Tibial artery (tissue), 4 donors: ENCODE data around the gene C1orf74.

Experiments
- DNase-seq, 2 donors: peaks; one replicate each; pipeline ENCODE4 v3.0.0-alpha.2; 2019
- H3K27ac ChIP-seq, 2 donors: fragments of 200-600 bp; sonication (generic) in 1 of 2; 1 replicate in 1 of 2; 2 replicates in 1 of 2; pipeline ENCODE4 v1.5.1; 2018 to 2019; ENCODE audit warnings: mild to moderate bottlenecking in 1 of 2
- H3K27me3 ChIP-seq, 2 donors: fragments of 200-600 bp; sonication (generic) in 1 of 2; one replicate each; pipeline versions ENCODE4 v1.5.1 to v1.6.0; 2016 to 2019
- H3K36me3 ChIP-seq, 3 donors: fragments of 200-600 bp; sonication (generic) in 2 of 3; one replicate each; pipeline ENCODE4 v1.5.1; 2016 to 2019; ENCODE audit warnings: mild to moderate bottlenecking in 2 of 3
- H3K4me1 ChIP-seq, 4 donors: fragments of 200-600 bp; sonication (generic) in 2 of 4; 1 replicate in 3 of 4; 2 replicates in 1 of 4; pipeline ENCODE4 v1.5.1; 2016 to 2019
- H3K4me3 ChIP-seq, 2 donors: fragments of 200-600 bp; sonication (generic) in 1 of 2; 1 replicate in 1 of 2; 2 replicates in 1 of 2; pipeline ENCODE4 v1.5.1; 2018 to 2019; ENCODE audit warnings: mild to moderate bottlenecking in 2 of 2
- H3K9me3 ChIP-seq, 3 donors: fragments of 200-600 bp; sonication (generic) in 1 of 3; one replicate each; pipeline ENCODE4 v1.5.1; 2016 to 2019
- intact Hi-C: fragments of 100-400 bp; cut with DNase I; formaldehyde crosslinking; loops from one replicate; pipeline ENCODE4 v1.15.0; 2023; ENCODE audit warnings: low total_unique reads
- TF ChIP-seq, protein P1 (sequence below), 2 experiments: fragments of 200-600 bp in 1 of 2; fragments of 450-650 bp in 1 of 2; IDR thresholded peaks; one replicate each; pipeline ENCODE4 v1.5.1; 2017 to 2019; ENCODE audit warnings: antibody characterized with exemption in 2 of 2, mild to moderate bottlenecking in 1 of 2, moderate library complexity in 1 of 2

The C1orf74 gene

DNA sequence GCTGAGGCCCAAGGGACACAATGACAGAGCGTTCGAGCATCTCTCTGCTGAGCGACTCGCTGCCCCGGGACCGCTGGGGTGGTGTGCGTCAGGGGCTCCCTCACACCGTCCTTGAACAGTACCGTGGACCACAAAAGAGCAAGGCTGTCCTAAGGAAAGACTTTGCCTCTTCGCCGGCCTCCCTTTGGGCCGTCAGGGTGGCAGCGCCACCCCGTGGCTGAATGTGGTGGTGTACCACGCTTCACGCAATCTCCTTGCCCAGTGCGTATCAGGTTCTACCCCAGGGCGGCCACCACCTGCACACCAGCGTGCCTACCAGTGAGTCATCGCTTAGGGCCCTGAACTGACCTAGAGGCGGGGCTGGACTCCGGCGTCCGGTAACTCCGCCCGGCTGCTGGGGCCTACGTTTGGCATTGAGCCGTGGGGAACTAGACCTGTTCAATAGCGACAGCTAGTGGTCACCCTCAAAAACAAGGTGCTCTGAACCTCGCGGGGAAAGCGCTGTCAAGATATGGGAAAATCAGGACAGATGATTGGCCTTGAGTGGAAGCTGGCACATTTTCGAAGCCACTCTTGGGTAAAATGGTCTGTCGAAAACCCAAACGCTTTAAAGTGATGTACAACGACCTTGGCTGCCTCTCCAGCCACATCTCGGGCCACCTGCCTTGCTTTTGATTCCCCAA, 36.6 kb downstream of the C1orf74 start:
- TF ChIP-seq, protein P1, sequence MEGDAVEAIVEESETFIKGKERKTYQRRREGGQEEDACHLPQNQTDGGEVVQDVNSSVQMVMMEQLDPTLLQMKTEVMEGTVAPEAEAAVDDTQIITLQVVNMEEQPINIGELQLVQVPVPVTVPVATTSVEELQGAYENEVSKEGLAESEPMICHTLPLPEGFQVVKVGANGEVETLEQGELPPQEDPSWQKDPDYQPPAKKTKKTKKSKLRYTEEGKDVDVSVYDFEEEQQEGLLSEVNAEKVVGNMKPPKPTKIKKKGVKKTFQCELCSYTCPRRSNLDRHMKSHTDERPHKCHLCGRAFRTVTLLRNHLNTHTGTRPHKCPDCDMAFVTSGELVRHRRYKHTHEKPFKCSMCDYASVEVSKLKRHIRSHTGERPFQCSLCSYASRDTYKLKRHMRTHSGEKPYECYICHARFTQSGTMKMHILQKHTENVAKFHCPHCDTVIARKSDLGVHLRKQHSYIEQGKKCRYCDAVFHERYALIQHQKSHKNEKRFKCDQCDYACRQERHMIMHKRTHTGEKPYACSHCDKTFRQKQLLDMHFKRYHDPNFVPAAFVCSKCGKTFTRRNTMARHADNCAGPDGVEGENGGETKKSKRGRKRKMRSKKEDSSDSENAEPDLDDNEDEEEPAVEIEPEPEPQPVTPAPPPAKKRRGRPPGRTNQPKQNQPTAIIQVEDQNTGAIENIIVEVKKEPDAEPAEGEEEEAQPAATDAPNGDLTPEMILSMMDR (IDR thresholded peaks at IDR 0.05) = peak; percentile 84 to 93
- Histone ChIP-seq H3K27ac (peak overlapping the region in 1 of 2 donors; percentile 0), H3K36me3 (no peaks in the 10 kb centered on the region), H3K9me3 (no peaks in the 10 kb centered on the region), H3K4me3 (peak overlapping the region; percentile 25 to 44), H3K27me3 (no peaks in the 10 kb centered on the region), H3K4me1 (peaks cover 0 to 13% (median 8%) of the 10 kb centered on the region in 4 donors)
- intact Hi-C loops = loop anchor here (10.0 kb wide), 1 partner anchor 173 kb away; no protein-coding TSS in a partner anchor
- DNase-seq = peak; percentile 88 to 92

DNA sequence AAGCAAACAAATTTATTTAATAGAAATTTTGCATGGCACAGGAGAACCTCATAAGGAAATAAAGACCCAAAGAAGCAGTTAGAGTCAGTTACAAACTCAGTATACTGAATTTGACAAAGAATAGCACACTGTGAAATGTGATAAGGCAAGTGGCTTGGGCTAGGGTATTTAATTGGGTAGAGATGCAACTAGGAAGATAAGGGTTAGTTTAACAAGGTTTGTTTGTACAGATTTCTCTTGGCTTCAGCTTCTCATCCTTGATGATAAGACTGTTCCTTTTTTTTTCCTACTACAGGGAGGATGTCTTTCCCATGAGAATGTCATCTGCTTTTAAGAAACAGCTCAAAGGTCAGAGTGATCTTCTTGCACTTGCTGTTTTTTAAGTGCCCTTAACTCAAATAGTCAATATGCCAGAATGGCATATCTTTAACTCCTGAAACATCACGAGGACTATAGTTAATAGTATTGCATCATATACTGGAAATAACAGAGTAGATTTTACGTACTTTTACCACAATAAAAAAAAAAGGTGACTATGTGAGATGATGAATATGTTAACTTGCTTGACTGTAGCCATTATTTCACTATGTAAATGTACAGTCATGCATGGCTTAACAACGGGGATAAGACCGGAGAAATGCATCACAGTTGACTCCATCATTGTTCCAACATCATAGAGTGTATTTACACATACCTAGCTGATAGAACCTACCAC, 37.8 kb downstream of the C1orf74 start:
- peaks cover 0 to 18% (median 8%) of the 10 kb centered on the region in 4 donors for H3K4me1 ChIP-seq
- intact Hi-C loops = loop anchor here (10.0 kb wide), 1 partner anchor 172 kb away; no protein-coding TSS in a partner anchor
- H3K36me3 ChIP-seq = no peaks in the 10 kb centered on the region
- no peak overlapping the region for H3K27ac ChIP-seq
- no peaks in the 10 kb centered on the region for H3K27me3 ChIP-seq
- H3K4me3 ChIP-seq = no peak overlapping the region
- H3K9me3 ChIP-seq = no peaks in the 10 kb centered on the region
- DNase-seq = no peak
- TF ChIP-seq, protein P1 (IDR thresholded peaks at IDR 0.05) = no peak

DNA sequence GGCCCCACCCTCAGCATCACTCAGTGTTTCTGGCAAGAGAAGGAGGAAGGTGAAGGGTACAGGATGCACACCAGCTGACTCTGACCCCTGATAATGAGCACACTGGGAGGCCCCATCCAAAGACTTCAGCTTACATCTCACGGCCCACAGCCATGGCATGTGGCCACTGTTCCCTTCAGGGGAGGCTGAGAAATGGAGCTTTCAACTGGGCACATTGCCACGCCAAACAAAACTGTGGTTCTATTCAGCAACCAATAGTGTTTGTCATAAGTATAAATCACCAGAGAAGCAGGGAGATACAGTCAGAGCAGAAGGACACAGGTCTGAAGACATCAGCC, 41.2 kb downstream of the C1orf74 start:
- H3K4me1 ChIP-seq = peaks cover 0 to 16% (median 7%) of the 10 kb centered on the region in 4 donors
- peak overlapping the region in 1 of 2 donors; percentile 33 for H3K27ac ChIP-seq
- H3K27me3 ChIP-seq = no peaks in the 10 kb centered on the region
- H3K36me3 ChIP-seq = no peaks in the 10 kb centered on the region
- no peak overlapping the region for H3K4me3 ChIP-seq
- peak; percentile 67 to 69 for DNase-seq
- no peaks in the 10 kb centered on the region for H3K9me3 ChIP-seq
- TF ChIP-seq, protein P1 (IDR thresholded peaks at IDR 0.05) = no peak
- intact Hi-C loops = loop anchor here (10.0 kb wide), 1 partner anchor 168 kb away; no protein-coding TSS in a partner anchor

DNA sequence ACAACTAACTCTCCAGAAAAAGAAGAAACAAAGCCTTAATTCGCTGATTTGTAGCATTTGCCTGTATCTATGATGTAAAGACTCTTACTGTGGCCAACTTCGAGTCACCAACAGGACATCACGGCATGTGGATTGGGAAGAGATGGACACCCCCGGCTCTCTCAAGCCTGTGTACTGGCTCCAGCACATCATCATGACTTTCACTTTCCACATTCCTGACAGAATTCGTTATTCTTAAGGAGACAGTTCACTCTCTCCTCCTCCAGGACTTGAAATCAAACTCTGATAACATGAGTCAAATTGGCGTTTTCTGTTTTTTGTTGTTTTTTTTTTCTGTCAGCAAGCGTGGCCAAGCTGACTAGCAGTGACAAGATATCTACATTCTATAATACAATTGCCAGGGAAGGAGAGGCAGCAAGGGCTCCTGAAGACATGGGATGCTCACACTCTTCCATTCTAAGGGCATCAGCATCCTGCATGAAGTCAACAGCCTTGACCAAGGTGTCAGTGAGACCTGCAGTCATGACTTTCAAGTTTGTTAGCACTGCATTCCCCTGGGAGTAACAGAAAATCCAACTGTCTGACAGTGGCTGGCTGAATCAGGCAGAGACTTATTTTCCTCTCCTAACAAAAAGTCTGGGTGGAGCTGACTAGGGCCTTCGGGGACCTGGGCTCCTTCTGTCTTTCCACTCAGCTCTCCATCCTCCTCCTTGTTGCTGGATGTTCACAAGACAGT, 41.8 kb downstream of the C1orf74 start:
- H3K27ac ChIP-seq = peak overlapping the region; percentile 33 to 37

DNA sequence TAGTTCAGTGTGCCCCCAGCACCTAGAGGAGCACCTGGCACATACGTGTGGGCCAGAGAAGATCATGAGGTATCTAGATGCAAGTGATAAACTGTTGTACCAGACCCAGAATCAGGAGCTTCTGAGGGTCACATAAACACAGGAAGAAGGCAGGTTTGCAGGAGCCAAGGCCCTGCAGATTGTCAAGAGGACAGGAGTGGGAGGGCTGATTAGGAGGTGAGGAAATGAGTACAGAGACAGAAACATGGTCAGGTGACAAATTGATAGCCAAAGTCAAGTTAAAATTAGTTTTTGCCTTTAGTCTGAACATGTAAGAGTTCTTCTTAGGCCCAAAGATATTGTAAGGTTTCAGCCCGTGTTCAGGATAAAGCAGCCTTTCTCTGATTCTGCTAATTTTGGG, 42.5 kb downstream of the C1orf74 start:
- intact Hi-C loops = loop anchor here (10.0 kb wide), 1 partner anchor 167 kb away; no protein-coding TSS in a partner anchor
- peak overlapping the region; percentile 33 to 37 for H3K27ac ChIP-seq
- TF ChIP-seq, protein P1 (IDR thresholded peaks at IDR 0.05) = no peak
- peaks cover 0 to 9% (median 2%) of the 10 kb centered on the region in 4 donors for H3K4me1 ChIP-seq
- H3K9me3 ChIP-seq = no peaks in the 10 kb centered on the region
- H3K4me3 ChIP-seq = no peak overlapping the region
- H3K36me3 ChIP-seq = no peaks in the 10 kb centered on the region
- no peaks in the 10 kb centered on the region for H3K27me3 ChIP-seq
- DNase-seq = no peak

More for the DNA sequence above, 41.8 kb downstream of the C1orf74 start:
- no peaks in the 10 kb centered on the region for H3K36me3 ChIP-seq
- H3K27me3 ChIP-seq = no peaks in the 10 kb centered on the region
- no peaks in the 10 kb centered on the region for H3K9me3 ChIP-seq
- intact Hi-C loops = loop anchor here (10.0 kb wide), 1 partner anchor 168 kb away; no protein-coding TSS in a partner anchor
- TF ChIP-seq, protein P1 (IDR thresholded peaks at IDR 0.05) = no peak
- peaks cover 0 to 12% (median 3%) of the 10 kb centered on the region in 4 donors for H3K4me1 ChIP-seq
- DNase-seq = no peak
- peak overlapping the region in 1 of 2 donors; percentile 8 for H3K4me3 ChIP-seq
